Activated CD4-positive, CD25-positive, alpha-beta regulatory T cell (primary cell): ENCODE results near the gene DNPEP.
A peak's percentile ranks its signal among the peaks of the same experiment; 100 is the strongest.

Experiments used
- DNase-seq, 4 experiments: peaks; one replicate each; lab custom pipeline; 2025; lab: John Stamatoyannopoulos, UW

Gene DNPEP

GRCh38 chr2:219358170-219359075 is 29.3 kb downstream of the DNPEP start:
- DNase-seq: no peak

GRCh38 chr2:219356834-219357233 is 30.9 kb downstream of the DNPEP start:
- no peak for DNase-seq

GRCh38 chr2:219354582-219354981 is 33.1 kb downstream of the DNPEP start:
- DNase-seq: no peak

DNA sequence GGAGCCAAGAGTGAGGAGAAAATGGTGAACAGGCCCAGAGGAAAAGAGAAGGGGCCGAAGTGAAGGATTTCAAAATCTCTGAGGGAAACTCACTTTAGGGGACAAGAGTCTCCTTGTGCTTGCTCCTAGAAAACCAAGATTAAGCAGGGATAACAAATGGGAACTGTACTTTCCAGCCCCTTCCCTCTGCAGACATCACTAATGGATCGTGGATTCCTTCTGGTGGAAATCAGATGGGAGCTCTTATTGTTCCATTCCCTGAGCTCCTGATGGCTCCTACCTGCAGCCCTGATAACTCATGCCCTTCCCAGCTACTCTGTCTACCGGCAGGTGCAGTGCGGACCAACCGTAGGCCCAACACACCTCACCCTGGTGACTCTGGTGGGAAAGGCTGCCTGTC is 34.6 kb downstream of the DNPEP start:
- no peak for DNase-seq

DNA sequence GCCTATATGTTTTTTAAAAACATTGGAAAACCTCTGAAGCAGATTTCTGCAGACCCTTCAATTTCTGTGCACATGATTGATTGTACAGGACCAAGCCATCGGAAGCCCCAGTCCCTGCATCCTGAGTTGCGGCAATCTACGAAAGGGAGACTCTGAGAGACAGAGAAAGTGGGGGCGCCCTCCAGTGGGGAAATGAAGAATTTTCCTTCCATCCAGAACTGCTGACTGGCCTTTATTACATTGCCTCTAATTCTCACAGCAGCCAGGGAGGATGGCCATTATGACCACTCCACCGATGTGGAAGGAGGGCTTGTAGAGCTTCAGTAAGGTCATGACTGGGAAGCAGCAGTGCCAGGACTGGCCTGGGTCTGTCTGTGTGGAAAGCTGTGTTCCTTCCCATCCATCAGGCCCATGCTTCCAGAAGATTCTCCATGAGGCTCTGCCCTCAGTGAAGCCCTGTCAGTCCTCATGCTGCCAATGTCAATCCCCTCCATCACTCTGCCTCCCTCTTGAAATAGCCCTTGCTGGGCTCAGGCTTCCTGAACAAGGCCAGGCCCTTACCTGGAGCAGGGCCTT is 35.2 kb downstream of the DNPEP start:
- peak; percentile 22 to 35 (median 30) for DNase-seq

DNA sequence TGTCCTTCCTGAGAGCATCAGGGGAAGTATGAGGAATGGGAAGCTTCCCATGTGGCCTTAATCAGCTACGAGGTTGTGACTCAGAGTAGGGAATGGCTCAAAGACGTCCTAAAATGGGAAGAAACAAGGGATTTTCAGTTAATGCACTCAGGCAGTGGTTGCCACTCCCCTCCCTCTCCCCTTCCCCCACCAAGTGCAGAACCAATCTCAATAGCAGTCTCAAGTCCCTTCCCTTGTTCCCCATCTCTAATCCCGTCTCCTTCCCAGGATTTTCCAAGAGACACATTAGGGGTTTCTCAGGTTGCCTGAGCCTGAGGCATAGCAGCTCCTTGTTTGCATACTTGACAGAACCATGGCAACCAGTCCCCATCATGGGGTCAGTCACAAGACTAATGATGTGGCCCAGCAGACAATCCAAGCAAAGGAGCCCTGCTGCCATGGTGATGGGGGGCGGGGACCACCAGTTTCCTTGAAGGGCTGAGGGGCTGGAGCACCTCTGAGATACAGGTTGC is 36.9 kb downstream of the DNPEP start:
- DNase-seq: no peak

DNA sequence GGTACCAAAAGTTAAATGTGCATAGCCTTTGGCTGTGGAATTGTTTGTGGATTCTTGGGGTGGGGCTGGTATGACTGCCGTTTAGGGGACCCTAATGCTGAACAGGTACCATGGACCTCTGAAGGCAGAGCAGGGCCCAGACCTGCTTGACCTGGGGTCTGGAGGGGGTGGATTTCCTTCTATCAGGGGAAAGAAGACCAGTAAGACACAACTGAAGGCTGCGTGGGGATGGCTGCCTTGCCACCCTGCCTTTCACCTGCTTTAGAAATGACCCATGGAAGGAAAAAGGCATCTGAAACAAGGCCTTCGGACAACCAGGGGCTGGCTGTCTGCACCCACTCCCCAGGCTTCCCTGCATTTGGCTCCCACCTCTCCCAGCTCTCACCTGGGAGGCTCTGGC is 37.5 kb downstream of the DNPEP start:
- DNase-seq: no peak

- DNase-seq: no peak
These were observed 42.8 kb downstream of the DNPEP start for GRCh38 chr2:219344751-219345430.

DNA sequence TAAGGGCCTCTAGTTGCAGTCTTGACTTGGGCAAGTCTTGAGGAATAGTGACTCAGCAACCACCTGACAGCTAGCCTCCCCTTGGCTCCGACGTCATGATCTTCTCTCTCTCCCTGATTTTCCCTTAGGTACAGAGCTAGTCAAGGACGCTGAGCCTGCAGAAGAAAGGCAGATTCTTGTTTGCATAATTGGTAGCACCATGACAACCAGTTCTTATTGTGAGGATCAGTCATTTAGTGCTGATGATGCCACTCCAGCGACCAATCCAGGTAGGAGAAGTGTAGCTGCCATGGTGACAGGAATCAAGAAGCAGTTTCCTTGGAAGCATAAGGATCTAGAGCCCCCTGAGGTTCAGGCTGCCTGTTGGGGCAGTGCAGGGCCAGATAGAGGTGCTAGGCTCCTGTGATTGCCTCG is 52.3 kb downstream of the DNPEP start:
- DNase-seq: no peak

DNA sequence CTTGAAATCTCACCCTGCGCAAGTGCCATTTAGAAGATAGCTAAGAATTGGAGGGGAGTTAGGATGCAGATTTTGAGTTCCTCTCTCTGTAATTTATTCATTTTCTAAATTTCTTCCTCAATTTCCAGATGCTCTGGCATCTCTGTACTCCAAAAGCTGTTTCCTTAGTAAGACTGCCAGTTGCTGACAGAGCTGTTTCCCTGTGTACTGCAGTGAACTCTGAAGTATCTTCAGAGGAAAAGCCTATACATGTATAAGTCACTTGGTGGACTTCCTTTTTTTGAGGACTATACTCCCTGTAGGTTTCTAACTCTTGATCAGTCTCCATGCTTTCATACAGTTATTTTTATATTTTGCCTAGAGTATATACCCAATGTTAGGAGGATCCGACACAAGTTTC is 53.6 kb downstream of the DNPEP start:
- no peak for DNase-seq

GRCh38 chr2:219332542-219332941 is 55.2 kb downstream of the DNPEP start, which contains the start of gene RESP18:
TSS of gene RESP18 (minus strand) at chr2:219332744.
- DNase-seq: no peak

GRCh38 chr2:219331560-219332213 is 56.0 kb downstream of the DNPEP start:
- DNase-seq: no peak

GRCh38 chr2:219327719-219328118 is 60.0 kb downstream of the DNPEP start:
- DNase-seq: no peak

DNA sequence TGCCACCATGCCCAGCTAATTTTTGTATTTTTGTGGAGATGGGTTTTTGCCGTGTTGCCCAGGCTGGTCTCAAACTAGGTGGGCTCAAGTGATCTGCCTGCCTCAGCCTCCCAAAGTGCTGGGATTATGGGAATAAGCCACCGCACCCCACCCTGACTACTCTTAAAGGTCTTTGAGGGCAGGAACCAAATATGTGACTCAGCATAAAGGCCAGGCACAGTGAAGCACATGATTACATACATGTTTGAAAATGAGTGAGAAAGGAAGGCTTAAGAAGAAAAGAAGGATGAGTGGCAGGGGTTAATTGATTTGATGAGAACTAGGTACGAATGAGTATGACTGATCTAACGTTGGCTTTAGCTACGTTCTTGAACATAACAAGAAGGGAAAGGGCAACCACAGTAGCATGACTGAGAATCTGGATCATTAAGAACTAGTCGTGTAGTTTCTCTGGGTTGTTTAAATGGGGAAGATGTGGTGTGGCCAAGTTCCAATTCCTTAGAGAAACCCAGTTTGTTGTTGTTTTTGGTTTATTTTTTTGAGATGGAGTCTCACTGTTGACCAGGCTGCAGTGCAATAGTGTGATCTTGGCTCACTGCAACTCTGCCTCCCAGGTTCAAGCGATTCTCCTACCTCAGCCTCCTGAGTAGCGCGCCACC is 61.9 kb downstream of the DNPEP start:
- DNase-seq: no peak

DNA sequence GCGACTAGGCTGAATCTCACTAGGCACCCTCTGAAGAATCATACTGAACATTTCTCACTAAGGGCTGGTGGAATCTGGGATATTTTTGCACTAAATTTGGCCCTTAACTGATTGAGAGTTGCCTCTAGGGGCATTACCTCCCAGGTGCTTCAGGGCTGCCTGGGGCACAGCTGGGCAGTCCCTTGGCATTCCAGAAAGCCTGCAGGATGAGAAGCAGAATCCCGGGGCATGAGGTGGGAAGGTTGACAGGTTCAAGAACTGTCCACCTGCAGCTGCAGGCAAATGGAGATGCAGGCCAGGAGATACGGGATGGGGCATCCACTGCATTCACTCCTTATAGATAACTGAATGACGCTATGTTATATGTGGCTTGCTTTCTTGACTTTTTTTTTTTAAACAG is 62.6 kb downstream of the DNPEP start:
- DNase-seq: no peak

DNA sequence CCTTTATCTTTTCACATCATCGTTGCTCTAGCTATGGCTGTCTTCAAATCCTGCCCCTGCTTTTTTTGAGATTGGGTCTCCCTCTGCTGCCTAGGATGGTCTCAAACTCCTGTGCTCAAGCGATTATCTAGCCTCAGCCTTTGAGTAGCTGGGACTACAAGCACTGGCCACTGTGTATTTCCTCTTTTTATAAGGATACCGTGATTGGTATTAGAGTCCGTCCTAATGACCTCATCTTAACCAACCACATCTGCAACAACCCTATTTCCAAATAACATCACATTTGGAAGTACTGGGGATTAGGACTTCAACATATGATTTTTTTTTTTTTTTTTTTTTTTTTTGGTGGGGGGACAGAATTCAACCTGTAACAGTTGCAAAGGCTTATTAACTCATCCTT is 64.3 kb downstream of the DNPEP start:
- DNase-seq: no peak
